Astrocyte (in vitro differentiated cells and primary cell): ENCODE measurements around the gene INPP5F. TPM values are rescaled to one million over a fixed set of nuclear protein-coding genes. Genes with fewer than 3 reads are reported as not detected.

Experiments used
- DNase-seq: peaks from one replicate; pipeline ENCODE4 v3.0.0-alpha.2; 2010; ENCODE audit warnings: low read depth
- FAIRE-seq: peaks from 2 replicates; lab custom pipeline; 2011; peaks lifted over from hg19 to GRCh38; lab: Jason Lieb, UNC
- H2AFZ ChIP-seq: 2 replicates; pipeline ENCODE4 v1.6.0; 2012; ENCODE audit warnings: low read depth, low read length, inconsistent platforms
- H3K27ac ChIP-seq: 2 replicates; pipeline ENCODE4 v1.5.1; 2011; ENCODE audit warnings: low read depth, low read length, inconsistent platforms
- H3K27me3 ChIP-seq: 2 replicates; pipeline ENCODE4 v1.6.0; 2011; ENCODE audit warnings: low read length, inconsistent platforms; ENCODE audit not compliant: insufficient read depth
- H3K36me3 ChIP-seq: 2 replicates; pipeline ENCODE4 v1.5.1; 2011; ENCODE audit warnings: low read length, inconsistent platforms; ENCODE audit not compliant: insufficient read depth
- H3K4me1 ChIP-seq: 2 replicates; pipeline ENCODE4 v1.5.1; 2011; ENCODE audit warnings: low read length, inconsistent platforms; ENCODE audit not compliant: insufficient read depth
- H3K4me2 ChIP-seq: 2 replicates; pipeline ENCODE4 v1.6.0; 2012; ENCODE audit warnings: low read length, inconsistent platforms
- H3K4me3 ChIP-seq: 2 replicates; pipeline ENCODE4 v1.5.1; 2011; ENCODE audit warnings: low read depth, mild to moderate bottlenecking, low read length, inconsistent platforms; ENCODE audit not compliant: insufficient read depth
- H3K79me2 ChIP-seq: 2 replicates; pipeline ENCODE4 v1.6.0; 2012; ENCODE audit warnings: mild to moderate bottlenecking, low read length, inconsistent platforms; ENCODE audit not compliant: insufficient read depth
- H3K9ac ChIP-seq: 2 replicates; pipeline ENCODE4 v1.6.0; 2012; ENCODE audit warnings: mild to moderate bottlenecking, low read length, inconsistent platforms
- H3K9me3 ChIP-seq: 2 replicates; pipeline ENCODE4 v1.5.1; 2012; ENCODE audit warnings: low read depth, mild to moderate bottlenecking, low read length, inconsistent platforms; ENCODE audit not compliant: insufficient read depth
- H4K20me1 ChIP-seq: 2 replicates; pipeline ENCODE4 v1.6.0; 2012; ENCODE audit warnings: low read length, inconsistent platforms; ENCODE audit not compliant: insufficient read depth
- H3K27ac Mint-ChIP-seq: one replicate; pipeline ENCODE4 v1.8.0; 2021; ENCODE audit warnings: mild to moderate bottlenecking, mixed read lengths; ENCODE audit not compliant: unreplicated experiment
- H3K27me3 Mint-ChIP-seq: one replicate; pipeline ENCODE4 v1.8.0; 2021; ENCODE audit warnings: low read depth, mixed read lengths; ENCODE audit not compliant: unreplicated experiment
- H3K36me3 Mint-ChIP-seq: one replicate; pipeline ENCODE4 v1.8.0; 2021; ENCODE audit warnings: low read depth, mixed read lengths; ENCODE audit not compliant: unreplicated experiment
- H3K4me1 Mint-ChIP-seq: one replicate; pipeline ENCODE4 v1.8.0; 2021; ENCODE audit warnings: low read depth, mixed read lengths; ENCODE audit not compliant: unreplicated experiment
- H3K4me3 Mint-ChIP-seq: one replicate; pipeline ENCODE4 v1.8.0; 2021; ENCODE audit warnings: mild to moderate bottlenecking, moderate library complexity, mixed read lengths; ENCODE audit not compliant: unreplicated experiment
- H3K9me3 Mint-ChIP-seq: one replicate; pipeline ENCODE4 v1.8.0; 2021; ENCODE audit warnings: mild to moderate bottlenecking, mixed read lengths; ENCODE audit not compliant: unreplicated experiment
- EZH2 ChIP-seq: IDR thresholded peaks from 2 replicates; pipeline ENCODE4 v1.6.1; 2012; ENCODE audit warnings: mild to moderate bottlenecking, low read length, inconsistent platforms; ENCODE audit not compliant: insufficient read depth
- total RNA-seq: library from RNA; stranded (reverse); gene quantifications from 2 replicates; pipeline ENCODE4 v1.2.1, GENCODE V29; 2021
- TF ChIP-seq, protein P1 (sequence below): IDR thresholded peaks from 2 replicates; pipeline ENCODE4 v1.5.1; 2011; ENCODE audit warnings: low read depth, mild to moderate bottlenecking, inconsistent platforms, low read length, moderate library complexity; ENCODE audit not compliant: insufficient read depth

Gene INPP5F
- total RNA-seq, 1 donor from 2014 or later = 101 TPM

DNA sequence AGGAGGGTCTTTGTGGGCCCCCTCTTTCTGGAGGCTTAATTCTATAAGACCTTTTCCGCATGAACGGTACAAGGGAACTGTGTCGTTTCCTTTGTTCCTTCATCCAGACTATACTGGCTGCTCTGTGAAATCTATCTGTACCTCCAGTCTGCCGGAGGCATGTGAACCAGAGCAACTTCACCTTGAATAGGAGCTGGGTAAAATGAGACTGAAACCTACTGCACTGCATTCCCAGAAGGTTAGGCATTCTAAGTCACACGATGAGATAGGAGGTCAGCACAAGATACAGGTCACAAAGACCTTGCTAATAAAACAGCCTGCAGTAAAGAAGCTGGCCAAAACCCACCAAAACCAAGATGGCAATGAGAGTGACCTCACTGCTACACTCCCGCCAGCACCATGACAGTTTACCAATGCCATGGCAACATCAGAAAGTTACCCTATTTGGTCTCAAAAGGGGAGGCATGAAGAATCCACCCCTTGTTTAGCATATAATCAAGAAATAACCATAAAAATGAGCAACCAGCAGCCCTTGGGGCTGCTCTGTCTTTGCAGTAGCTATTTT, 36.8 kb upstream of the INPP5F start:
- FAIRE-seq (no peak), DNase-seq (no peak)
- Histone ChIP-seq H2AFZ (no peak overlapping the region), H3K79me2 (no peaks in the 10 kb centered on the region), H3K27ac (no peak overlapping the region), H3K4me2 (no peak overlapping the region), H3K9ac (no peak overlapping the region), H3K36me3 (no peaks in the 10 kb centered on the region), H3K4me1 (peaks cover 21% of the 10 kb centered on the region), H3K4me3 (no peak overlapping the region), H4K20me1 (no peaks in the 10 kb centered on the region), H3K9me3 (no peaks in the 10 kb centered on the region), H3K27me3 (no peaks in the 10 kb centered on the region)
- peaks cover 6% of the 10 kb centered on the region for H3K27me3 Mint-ChIP-seq
- no peak for TF ChIP-seq EZH2
- TF ChIP-seq, protein P1, sequence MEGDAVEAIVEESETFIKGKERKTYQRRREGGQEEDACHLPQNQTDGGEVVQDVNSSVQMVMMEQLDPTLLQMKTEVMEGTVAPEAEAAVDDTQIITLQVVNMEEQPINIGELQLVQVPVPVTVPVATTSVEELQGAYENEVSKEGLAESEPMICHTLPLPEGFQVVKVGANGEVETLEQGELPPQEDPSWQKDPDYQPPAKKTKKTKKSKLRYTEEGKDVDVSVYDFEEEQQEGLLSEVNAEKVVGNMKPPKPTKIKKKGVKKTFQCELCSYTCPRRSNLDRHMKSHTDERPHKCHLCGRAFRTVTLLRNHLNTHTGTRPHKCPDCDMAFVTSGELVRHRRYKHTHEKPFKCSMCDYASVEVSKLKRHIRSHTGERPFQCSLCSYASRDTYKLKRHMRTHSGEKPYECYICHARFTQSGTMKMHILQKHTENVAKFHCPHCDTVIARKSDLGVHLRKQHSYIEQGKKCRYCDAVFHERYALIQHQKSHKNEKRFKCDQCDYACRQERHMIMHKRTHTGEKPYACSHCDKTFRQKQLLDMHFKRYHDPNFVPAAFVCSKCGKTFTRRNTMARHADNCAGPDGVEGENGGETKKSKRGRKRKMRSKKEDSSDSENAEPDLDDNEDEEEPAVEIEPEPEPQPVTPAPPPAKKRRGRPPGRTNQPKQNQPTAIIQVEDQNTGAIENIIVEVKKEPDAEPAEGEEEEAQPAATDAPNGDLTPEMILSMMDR = no peak
- no peaks in the 10 kb centered on the region for H3K9me3 Mint-ChIP-seq
- peak overlapping the region; percentile 84 for H3K27ac Mint-ChIP-seq
- no peaks in the 10 kb centered on the region for H3K36me3 Mint-ChIP-seq
- no peak overlapping the region for H3K4me3 Mint-ChIP-seq
- peaks cover 29% of the 10 kb centered on the region for H3K4me1 Mint-ChIP-seq

DNA sequence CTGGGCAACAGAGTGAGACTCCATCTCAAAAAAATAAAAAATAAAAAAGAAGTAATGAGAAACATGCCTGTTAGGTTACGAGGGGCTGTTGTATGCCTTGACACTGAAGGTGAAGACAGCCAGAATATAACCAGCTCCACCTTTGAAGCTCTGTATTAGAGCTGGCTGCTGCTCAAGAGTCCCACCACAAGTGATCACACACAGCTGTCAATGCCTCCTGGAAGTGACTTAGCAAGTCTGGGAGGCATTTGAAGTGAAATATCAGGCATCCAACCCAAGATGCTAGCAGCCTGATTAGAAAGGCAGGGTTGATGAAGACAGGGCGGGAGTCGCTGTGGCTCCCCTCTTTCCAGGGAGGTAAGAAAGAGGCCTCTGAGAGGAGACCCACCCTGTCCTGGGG, 34.1 kb upstream of the INPP5F start:
- H3K27ac Mint-ChIP-seq = no peak overlapping the region
- Histone ChIP-seq H3K4me2 (no peak overlapping the region), H3K27ac (no peak overlapping the region), H3K79me2 (no peaks in the 10 kb centered on the region), H3K27me3 (no peaks in the 10 kb centered on the region), H2AFZ (no peak overlapping the region), H3K9me3 (no peaks in the 10 kb centered on the region), H3K4me3 (no peak overlapping the region), H3K4me1 (peaks cover 21% of the 10 kb centered on the region), H4K20me1 (no peaks in the 10 kb centered on the region), H3K36me3 (no peaks in the 10 kb centered on the region), H3K9ac (no peak overlapping the region)
- H3K9me3 Mint-ChIP-seq = no peaks in the 10 kb centered on the region
- TF ChIP-seq, protein P1 = no peak
- TF ChIP-seq EZH2 = no peak
- peaks cover 26% of the 10 kb centered on the region for H3K4me1 Mint-ChIP-seq
- H3K27me3 Mint-ChIP-seq = peaks cover 6% of the 10 kb centered on the region
- DNase-seq (no peak), FAIRE-seq (no peak)
- peaks cover 1% of the 10 kb centered on the region for H3K36me3 Mint-ChIP-seq
- no peak overlapping the region for H3K4me3 Mint-ChIP-seq

DNA sequence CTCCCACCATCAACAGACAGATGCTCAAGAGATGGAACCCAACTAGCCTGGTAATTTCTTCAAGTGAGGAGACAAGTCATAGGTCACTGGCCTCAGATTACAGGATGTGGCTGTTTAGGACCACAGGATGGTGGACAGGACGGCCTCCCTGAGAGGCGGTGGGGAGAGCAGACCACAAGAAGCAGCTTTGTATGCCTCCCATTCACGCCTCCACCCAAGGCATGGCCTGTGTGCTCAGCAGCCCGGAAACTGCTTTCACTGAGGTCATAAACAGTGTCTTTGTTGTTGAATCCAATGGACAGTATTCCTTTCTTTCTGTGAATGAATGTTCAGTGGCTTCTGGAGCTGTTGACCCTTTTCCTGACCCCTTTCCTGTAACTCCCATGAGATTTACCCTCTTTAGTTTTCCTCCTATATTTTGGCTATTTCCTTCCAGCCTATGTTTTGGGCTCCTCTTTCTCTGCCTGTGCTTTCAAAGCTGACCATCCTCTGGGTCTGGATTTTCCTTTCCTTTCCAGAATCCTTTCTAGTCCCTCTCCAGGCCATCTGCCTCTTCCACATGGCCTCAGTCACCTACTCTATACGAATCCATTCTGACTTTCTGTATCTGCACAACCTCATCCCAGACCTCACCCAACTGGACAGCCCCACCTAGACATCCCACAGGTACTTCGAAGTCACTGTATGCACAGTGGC, 32.4 kb upstream of the INPP5F start:
- Histone ChIP-seq H3K4me3 (no peak overlapping the region), H3K79me2 (no peaks in the 10 kb centered on the region), H3K27ac (no peak overlapping the region), H3K9me3 (no peaks in the 10 kb centered on the region), H3K27me3 (no peaks in the 10 kb centered on the region), H4K20me1 (no peaks in the 10 kb centered on the region), H3K4me2 (peak overlapping the region; percentile 2), H2AFZ (no peak overlapping the region), H3K9ac (no peak overlapping the region), H3K4me1 (peaks cover 7% of the 10 kb centered on the region), H3K36me3 (no peaks in the 10 kb centered on the region)
- Mint-ChIP-seq H3K4me3 (no peak overlapping the region), H3K27ac (no peak overlapping the region), H3K36me3 (peaks cover 1% of the 10 kb centered on the region), H3K4me1 (peaks cover 15% of the 10 kb centered on the region), H3K27me3 (peaks cover 6% of the 10 kb centered on the region), H3K9me3 (no peaks in the 10 kb centered on the region)
- no peak for TF ChIP-seq EZH2
- TF ChIP-seq, protein P1 = no peak
- peak; percentile 22 for DNase-seq
- FAIRE-seq = no peak
